ENCODE results near the gene MPO. TPM values are rescaled to one million over a fixed set of nuclear protein-coding genes. Genes with fewer than 3 reads are reported as not detected.

Gene MPO
- total RNA-seq, 4 donors from 2014 or later = 1.7 TPM; not detected in 3

DNA sequence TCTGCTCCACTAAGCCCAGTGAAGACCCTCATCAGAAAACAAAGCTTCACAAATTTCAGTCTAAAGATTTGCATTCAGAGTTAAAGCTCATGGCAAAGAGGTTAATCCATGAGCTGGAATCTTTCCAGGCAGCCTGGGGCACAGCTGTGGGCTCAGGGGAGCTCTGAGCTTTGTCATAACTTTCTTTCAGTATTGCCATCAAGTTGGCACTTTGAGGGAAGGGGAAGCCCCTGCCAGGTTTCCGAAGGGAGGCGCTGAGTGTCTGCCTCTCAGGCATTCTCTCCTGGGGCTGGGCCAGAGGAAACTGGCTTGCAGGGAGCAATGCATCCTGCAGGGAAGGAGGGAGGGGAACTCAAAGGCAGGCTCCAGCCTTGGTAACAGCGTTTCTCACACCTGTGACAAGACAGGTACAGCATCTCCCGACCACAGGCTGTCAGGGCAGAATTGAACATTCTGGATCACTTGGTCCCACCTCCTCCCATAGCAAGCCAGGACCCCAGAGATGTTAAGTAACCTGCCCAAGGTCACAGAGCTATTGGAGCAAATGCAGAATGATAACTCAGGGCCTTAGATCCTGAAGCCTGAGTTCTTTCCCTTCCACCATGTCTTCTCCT lies 38.5 kb downstream of the MPO start:
- Histone ChIP-seq H3K27ac (no peak overlapping the region), H3K36me3 (no peaks in the 10 kb centered on the region), H3K4me1 (peaks cover 0 to 14% (median 0%) of the 10 kb centered on the region in 4 donors), H3K27me3 (no peaks in the 10 kb centered on the region), H3K9me3 (no peaks in the 10 kb centered on the region), H3K4me3 (no peak overlapping the region)
- no peak for TF ChIP-seq POLR2A (IDR thresholded peaks at IDR 0.05)
- TF ChIP-seq, protein P1, sequence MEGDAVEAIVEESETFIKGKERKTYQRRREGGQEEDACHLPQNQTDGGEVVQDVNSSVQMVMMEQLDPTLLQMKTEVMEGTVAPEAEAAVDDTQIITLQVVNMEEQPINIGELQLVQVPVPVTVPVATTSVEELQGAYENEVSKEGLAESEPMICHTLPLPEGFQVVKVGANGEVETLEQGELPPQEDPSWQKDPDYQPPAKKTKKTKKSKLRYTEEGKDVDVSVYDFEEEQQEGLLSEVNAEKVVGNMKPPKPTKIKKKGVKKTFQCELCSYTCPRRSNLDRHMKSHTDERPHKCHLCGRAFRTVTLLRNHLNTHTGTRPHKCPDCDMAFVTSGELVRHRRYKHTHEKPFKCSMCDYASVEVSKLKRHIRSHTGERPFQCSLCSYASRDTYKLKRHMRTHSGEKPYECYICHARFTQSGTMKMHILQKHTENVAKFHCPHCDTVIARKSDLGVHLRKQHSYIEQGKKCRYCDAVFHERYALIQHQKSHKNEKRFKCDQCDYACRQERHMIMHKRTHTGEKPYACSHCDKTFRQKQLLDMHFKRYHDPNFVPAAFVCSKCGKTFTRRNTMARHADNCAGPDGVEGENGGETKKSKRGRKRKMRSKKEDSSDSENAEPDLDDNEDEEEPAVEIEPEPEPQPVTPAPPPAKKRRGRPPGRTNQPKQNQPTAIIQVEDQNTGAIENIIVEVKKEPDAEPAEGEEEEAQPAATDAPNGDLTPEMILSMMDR (IDR thresholded peaks at IDR 0.05) = no peak
- DNase-seq = no peak

DNA sequence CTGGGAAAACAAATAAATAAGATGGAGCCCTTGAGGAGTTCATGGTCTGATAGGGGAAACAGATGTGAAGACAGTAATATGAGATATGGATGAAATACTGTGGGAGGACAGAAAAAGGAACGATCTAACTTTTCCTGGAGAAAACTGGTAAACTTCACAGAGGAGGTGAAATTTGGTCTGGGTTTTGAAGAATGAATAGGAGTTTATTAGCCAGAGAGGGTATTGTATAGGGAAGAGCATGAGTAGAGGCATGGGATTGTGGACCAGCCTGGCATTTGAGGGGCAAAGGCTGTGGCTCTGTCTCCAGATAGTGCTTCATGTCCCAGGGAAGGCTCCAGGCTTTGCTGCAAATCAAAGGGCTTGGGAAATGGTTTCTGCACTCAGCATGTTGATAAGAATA lies 40.7 kb downstream of the MPO start:
- H3K4me1 ChIP-seq = no peaks in the 10 kb centered on the region
- TF ChIP-seq, protein P1 (IDR thresholded peaks at IDR 0.05) = no peak
- no peak for TF ChIP-seq POLR2A (IDR thresholded peaks at IDR 0.05)
- H3K27ac ChIP-seq = no peak overlapping the region
- H3K27me3 ChIP-seq = no peaks in the 10 kb centered on the region
- H3K36me3 ChIP-seq = no peaks in the 10 kb centered on the region
- no peaks in the 10 kb centered on the region for H3K9me3 ChIP-seq
- DNase-seq = no peak
- H3K4me3 ChIP-seq = no peak overlapping the region

DNA sequence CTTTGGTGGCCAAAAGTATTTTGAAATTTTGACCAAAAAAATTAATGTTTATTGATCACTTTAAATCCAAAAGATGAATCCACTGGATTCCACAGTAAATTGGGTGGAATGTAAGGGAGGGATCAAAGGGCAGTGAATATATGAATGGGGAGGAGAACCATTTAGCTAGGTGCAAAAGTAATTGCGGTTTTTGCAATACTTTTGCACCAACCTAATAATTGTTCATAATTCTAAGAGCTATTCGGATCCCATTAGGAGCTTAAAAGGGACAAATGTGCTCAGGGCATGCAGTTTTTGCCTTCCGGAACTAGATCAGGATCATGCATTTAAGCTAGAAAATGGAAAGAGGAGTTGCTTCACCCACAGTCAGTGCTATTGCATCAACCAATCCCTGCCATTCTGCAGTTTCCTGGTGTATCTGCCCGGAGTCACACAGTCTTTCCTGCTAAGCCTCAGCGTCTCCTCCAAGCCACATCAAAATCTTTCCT lies 42.5 kb downstream of the MPO start, which contains the start of gene LPO:
Gene LPO (plus strand): TSS at position 438 of the 488 bp plus-strand sequence. CDS start 4,396 bp downstream, outside the sequence.
- Histone ChIP-seq H3K27ac (no peak within 1 kb of the TSS), H3K27me3 (no peaks in the 10 kb centered on the region), H3K4me3 (no peak within 1 kb of the TSS), H3K9me3 (no peaks in the 10 kb centered on the region), H3K36me3 (no peaks in the 10 kb centered on the region), H3K4me1 (no peaks in the 10 kb centered on the region)
- DNase-seq = no peak
- TF ChIP-seq, protein P1 (IDR thresholded peaks at IDR 0.05) = no peak
- TF ChIP-seq POLR2A (IDR thresholded peaks at IDR 0.05) = no peak

DNA sequence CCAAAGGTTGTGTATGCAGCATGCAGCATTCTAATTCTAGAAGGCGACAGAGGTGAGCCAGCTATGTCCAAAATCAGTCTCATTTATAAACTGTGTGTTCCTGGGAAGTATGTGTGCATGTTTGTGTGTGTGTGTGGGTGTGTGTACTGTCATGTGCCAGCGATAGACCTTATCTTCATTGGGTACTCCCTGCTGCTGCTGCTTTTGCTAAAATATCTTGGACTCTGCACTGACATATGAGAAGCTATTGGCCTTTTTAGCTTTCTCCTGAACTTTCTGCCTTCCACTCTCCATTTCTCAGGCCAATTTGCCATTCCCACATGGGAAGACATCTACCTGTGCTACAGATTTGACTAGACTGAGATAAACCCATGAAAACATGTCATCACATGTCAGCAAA lies 44.3 kb downstream of the MPO start:
- Histone ChIP-seq H3K4me1 (peaks cover 0 to 6% (median 0%) of the 10 kb centered on the region in 4 donors), H3K36me3 (no peaks in the 10 kb centered on the region), H3K27me3 (no peaks in the 10 kb centered on the region), H3K4me3 (no peak overlapping the region), H3K27ac (no peak overlapping the region), H3K9me3 (no peaks in the 10 kb centered on the region)
- TF ChIP-seq, protein P1 (IDR thresholded peaks at IDR 0.05) = no peak
- no peak for TF ChIP-seq POLR2A (IDR thresholded peaks at IDR 0.05)
- no peak for DNase-seq

DNA sequence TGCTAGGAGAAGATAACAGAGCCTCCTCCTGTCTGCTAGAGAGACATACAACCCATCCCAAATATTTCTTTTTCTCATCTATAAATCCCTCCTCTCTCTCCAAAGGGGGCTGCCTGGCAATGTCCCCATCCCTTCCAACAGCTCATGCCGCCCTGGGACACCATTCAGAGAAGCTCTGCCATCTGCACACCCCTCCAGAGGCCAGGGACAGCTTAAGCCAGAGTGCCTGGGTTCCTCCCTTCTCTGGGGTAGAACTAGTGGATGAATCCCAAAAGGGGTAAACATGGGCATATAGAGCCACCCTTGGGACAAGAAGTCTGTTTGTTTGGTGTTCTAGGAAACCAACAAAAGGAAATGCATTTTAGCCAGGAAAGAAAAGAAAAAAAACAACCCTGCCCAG lies 44.9 kb downstream of the MPO start:
- no peaks in the 10 kb centered on the region for H3K27me3 ChIP-seq
- no peak for DNase-seq
- H3K27ac ChIP-seq = no peak overlapping the region
- no peak overlapping the region for H3K4me3 ChIP-seq
- no peak for TF ChIP-seq POLR2A (IDR thresholded peaks at IDR 0.05)
- TF ChIP-seq, protein P1 (IDR thresholded peaks at IDR 0.05) = no peak
- H3K9me3 ChIP-seq = no peaks in the 10 kb centered on the region
- H3K4me1 ChIP-seq = peaks cover 0 to 6% (median 0%) of the 10 kb centered on the region in 4 donors
- no peaks in the 10 kb centered on the region for H3K36me3 ChIP-seq

All from Peyer's patch (tissue), 4 donors.